HG02759 (cell line): Measurements from ENCODE around the gene POLDIP2.

ENCODE experiments used
- ATAC-seq: cut with Tn5 transposase; IDR thresholded peaks from one replicate; pipeline ENCODE4 v1.9.1; 2021; ENCODE audit warnings: mild to moderate bottlenecking, moderate library complexity; ENCODE audit not compliant: unreplicated experiment

Gene POLDIP2, protein sequence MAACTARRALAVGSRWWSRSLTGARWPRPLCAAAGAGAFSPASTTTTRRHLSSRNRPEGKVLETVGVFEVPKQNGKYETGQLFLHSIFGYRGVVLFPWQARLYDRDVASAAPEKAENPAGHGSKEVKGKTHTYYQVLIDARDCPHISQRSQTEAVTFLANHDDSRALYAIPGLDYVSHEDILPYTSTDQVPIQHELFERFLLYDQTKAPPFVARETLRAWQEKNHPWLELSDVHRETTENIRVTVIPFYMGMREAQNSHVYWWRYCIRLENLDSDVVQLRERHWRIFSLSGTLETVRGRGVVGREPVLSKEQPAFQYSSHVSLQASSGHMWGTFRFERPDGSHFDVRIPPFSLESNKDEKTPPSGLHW

DNA sequence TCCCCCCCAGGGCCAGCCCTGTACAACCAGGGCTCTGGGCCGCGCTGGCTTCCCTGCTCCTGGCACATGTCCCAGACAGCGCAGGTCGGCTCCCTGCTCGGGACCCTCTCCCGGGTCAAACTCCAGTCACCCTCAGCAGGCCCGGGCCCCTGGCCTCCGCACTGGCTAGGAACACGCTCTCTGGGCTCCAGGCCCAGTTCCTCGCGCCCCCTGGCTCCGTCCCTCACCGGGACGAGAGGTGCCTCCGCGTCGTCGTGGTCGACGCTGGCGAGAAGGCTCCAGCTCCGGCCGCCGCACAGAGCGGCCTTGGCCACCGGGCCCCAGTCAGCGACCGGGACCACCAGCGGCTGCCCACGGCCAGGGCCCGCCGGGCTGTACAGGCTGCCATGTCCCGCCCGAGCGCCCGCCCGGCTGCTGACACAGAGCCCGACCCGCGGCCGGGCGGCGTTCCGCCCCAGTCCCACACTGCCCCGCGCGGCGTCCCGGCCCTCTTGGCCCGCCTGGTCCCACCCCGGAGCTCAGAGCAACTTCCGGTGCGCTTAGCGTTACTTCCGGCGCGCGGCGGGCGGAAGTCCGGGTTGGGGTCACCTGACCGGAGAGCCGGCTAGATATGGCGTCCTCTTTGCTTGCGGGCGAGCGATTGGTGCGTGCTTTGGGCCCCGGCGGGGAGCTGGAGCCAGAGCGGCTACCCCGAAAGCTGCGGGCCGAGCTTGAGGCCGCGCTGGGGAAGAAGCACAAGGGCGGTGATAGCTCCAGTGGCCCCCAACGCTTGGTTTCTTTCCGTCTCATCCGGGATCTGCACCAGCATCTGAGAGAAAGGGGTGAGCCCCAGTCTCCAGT, at the start of gene POLDIP2:
Gene POLDIP2, minus strand, starts transcription at position 467 of the 840 bp plus-strand sequence. Its CDS starts 79 bp downstream, at position 388.
- peak; percentile 99 for ATAC-seq

DNA sequence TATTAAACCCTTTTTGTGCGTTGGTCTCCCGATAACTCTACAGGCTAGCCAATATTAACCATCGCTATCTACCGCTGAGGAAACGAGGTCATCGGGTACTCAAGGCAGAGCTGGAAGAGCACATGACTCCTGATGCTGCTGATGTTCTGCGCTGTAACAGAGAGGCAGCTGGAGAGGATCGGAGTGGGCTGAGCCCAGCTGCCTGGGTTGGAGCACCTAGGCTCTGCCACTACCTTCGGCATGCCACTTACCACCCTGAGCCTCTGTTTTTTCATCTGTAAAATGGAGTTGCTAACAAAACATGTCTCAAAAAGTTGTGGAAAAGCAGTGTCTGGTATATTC, 49.1 kb upstream of the POLDIP2 start:
- peak; percentile 15 for ATAC-seq

DNA sequence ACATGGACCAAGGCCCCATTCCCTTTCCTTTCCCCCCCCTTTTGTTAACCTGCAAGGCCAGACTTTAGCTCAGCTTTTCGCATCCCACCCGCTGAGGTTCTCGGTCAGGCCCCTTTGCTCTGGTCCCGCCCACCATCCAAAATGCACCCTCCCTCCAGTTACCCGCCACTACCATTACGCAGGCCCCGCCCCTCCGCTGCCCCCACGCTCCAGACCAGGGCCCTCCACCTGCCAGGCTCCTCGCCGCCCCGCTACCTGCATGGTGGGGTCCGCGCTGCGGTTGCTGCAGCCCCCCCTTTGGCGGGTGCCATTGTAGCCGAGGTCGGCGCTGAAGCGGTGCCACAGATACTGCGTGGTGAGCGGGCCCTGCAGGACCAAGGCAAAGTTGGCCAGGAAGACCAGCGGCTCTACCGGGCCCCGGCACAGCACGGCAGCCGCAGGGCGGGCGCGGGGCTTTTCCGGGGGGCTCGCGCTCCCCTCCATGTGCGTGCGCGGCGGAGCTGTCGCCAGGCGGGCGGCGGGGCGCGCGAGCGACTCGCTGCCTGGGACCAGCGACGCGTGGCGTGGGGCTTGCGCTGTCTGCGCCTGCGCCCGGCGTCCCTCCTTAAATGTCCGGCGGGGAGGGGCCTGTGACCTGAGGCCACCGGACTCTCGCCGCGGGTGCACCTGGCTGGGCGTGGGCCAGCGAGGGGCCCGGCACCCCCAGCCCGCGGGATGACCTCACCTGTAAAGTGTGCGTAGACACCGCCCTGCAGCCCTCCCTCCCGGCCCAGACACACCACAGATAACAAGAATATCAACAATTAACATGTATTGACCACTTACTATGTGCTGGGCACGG, 48.5 kb upstream of the POLDIP2 start, which contains the start of gene SLC46A1:
Gene SLC46A1, minus strand, starts transcription at position 581 of the 841 bp plus-strand sequence. Its CDS starts 98 bp downstream, at position 483.
- peak; percentile 80 for ATAC-seq

DNA sequence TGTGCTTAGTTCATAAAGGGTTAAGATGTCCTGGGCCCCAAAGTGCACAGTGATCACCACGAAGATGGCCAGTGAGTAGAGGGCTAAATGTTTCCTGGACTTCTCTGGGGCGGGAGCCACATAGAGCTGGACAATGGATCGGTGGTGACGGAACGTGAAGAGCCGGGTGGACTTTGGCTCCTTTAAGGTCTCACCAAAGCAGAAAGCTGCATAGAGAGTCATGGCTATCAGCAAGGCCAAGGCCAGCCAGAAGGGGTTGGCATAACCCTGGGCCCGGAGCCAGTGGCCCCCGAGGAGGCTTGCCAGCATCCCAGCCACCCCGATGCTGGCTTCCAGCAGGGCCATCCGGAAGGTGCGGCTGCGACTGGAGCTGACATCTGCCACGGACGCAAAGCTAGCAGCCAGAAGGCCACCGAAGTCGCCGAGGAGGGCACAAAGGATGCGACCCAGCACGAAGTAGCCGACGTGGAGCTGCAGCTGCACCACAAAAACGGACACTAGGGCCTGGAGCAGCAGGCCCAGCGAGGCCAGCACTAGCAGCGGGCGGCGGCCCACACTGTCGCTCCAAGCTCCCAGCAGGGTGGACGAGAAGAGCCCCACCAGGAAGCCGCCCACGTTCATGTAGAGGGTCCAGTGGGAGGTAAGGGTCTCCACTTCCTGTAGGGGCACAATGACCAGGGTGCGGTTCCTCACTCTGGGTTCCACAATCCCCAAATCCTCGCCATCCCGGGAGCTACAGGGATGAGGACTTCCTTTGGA, 47.7 kb upstream of the POLDIP2 start:
- no peak for ATAC-seq

DNA sequence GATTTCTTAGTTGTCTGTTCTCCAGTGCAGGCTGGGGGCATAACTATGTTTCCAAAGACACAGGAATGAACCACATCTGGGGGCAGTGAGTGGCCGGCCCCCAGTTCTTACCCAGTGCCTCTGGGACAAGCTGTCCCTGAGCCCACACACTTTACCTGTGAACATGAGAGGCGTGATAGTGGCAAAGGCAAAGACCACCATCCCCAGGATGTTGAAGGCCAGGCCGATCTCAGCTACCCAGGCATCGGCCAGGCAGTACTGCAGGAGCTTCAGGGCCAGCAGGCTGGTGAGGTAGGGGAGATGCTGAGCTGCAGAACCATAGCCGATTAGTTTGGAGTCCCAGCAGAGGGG, 47.1 kb upstream of the POLDIP2 start:
- ATAC-seq, result no peak

DNA sequence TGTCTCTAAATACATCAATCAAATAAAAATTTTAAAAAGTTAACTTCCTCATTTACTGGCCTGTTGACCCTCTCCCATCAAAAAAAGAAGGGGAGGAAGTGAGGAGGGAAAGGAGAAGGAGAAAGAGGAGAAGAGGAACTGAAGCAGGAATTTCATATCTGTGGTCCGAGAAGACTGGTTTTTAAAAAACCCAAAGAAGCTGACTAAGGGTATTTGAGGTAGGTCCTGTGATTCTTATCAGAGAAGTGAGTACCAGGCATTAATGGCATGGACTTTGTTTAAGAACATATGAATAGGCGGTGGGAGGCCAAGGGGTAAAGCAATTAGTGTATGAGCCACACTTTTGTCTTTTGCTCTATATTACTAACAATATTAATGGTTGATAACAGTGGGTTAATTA, 46.7 kb upstream of the POLDIP2 start:
- no peak for ATAC-seq

DNA sequence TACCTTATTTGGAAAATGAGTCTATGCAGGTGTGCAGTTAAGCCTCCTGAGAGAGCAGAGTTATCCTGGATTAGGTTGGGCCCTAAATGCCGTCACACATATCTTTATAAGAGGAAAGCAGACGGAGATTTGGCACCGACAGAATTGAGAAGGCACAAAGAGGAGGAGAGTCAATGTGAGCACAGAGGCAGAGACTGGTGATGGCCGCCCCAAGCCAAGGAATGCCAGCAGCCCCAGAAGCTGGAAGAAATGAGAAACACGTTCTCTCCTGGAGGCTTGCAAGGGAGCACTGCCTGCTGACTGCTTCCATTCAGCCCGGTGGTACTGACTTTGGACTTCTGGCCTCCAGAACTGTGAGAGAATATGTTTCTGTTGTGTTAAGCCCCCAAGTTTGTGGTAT, 45.5 kb upstream of the POLDIP2 start:
- no peak for ATAC-seq

DNA sequence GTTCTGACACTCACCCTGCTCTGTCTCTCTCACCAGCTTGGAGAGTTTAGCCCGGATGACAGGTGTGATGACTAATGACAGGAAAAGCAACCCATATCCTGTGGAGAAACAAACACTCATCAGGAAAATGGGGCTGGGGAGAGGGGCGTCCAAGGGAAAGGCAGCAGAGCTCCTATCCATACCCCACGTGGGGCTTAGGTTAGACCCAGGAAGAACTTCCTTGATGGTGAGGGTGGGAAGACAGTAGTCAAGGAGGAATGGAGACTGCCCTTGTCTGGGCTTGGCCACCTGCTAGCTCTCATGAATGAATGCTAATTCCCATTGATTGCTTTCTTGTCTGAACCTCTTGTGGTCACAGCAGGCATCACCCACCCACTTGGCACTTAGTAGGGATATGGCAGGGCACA, 44.9 kb upstream of the POLDIP2 start:
- ATAC-seq, result no peak

DNA sequence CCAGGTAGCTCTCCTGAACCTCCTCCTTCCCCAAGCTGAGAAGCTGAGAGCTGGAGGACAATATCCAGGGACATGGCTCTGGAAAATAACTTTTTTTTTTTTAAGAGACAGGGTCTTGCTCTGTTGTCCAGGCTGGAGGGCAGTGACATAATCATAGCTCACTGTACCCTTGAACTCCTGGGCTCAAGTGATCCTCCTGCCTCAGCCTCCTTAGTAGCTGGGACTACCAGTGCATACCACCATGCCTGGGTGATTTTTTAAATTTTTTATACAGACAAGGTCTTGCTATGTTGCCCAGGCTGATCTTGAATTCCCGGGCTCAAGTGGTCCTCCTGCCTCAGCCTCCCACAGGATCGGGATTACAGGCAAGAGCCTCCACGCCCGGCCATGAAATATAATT, 42.5 kb upstream of the POLDIP2 start:
- no peak for ATAC-seq

DNA sequence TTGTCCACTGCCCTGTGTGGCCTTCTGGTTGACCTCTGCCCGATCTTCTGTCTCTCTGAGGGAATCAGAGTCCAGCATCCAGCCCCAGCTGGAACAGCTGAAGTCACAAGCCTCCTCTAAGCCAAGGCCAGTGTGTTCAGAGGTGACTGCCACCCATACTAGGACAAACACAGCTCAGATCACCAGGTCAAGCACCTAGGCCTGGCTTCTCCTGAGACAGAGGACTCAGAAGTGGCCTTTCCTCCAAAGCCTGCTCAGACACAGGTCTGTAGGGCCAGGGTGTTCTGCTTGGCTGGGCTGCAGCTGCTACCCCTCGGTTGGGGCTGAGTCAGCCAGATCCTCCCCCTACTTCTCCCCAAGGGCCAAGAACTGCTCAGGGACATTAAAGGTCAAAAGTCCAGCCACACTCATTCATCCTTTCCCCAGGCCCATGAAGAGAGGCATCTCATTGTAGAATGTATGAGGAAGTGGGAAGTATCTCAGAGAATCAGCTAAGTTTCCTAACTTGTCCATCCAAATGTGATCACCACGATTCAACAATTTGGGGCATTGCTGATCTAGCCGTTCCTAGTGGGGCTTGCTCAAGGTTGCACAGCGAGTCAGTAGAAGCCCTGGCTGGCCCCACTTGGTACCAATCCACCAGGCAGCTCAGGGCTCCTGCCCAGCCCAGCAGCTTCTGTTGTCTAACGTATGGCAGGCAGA, 41.1 kb upstream of the POLDIP2 start:
- peak; percentile 71 for ATAC-seq

DNA sequence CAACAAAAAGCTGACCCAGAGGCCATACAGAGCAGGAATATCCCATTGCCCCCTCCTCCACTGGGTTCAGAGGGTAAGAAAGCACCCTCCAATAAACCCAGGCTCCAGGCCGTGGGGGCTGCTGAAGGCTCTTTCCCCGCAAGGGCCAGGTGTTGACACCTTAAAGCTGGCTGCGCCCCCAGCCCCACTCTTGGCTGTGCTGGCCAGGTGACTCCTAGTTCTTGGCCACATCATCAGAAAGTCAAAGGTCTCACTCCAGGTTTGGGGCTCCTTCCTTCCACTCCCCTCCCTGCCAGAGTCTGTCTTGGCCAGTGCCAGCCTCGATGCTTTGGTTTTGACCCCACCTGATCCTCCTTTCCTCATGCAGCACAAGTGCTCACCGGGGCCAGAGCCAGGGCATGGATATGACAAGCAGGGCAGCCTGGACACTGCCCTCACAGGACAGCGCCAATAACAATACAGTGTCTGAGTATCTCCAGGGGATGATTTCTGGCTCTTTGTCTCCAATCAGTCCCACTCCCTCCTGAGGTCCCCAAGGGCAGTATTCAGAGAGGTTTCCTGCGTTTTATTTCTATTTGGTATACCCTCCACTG, 40.5 kb upstream of the POLDIP2 start:
- no peak for ATAC-seq

DNA sequence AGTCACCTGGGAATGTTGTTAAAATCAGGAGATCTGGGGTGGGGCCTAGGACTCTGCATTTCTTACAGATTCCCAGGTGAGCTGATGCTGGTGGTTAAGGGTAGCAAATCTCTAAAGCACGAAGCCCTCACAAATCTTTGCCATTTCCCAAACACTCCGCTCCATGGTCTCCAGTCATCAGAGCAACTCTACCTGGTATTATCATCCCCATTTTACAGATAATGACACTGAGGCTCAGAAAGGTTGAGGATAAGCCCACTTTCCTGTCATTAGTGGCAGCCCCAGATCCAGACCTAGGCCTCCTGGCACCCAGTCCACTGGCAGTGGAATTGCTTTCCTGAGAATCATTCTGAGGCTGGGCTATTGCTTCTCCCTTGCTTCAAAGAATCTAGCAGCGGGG, 39.9 kb upstream of the POLDIP2 start:
- no peak for ATAC-seq

DNA sequence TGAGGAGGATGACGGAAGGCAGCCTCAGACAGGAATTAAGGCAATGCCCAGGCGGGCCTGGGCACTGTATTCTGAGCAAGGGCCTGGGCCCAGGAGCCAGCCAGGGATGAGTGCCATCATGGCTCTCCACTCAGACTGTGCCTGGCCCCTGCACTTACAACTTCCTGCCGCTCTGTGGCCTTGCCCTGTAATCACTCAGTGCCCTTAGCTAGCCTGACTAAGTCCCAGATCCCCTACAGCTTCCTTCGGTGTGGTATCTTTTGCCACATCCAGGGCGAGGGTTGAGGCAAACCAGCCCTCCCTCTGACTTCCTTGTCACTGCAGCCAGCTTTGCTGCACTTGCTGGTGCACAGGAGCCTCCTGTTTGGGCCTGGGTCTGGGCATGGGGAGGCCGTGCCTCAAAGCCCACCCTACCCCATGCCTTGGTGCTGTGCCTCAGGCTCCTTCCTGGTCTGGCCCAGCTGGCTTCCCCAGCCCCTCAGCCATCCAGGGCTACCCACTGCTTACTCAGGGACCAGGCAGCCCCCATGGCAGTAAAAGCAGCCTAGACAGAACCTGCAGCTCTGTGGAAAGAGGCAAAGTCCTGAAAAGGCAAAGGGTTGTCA, 39.4 kb upstream of the POLDIP2 start:
- no peak for ATAC-seq

DNA sequence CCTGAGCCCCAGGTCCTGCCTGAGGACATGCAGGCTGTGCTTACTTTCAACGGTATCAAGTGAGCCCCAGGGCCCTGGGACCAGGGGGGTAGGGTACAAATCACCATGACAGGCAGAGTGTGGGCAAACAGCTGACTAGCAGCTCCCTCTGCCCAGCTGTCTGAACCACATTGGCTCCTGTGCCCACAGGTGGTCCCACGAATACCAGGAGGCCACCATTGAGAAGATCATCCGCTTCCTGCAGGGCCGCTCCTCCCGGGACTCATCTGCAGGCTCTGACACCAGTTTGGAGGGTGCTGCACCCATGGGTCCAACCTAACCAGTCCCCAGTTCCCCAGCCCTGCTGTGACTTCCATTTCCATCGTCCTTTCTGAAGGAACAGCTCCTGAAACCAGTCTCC, 38.6 kb upstream of the POLDIP2 start:
- ATAC-seq, result no peak

DNA sequence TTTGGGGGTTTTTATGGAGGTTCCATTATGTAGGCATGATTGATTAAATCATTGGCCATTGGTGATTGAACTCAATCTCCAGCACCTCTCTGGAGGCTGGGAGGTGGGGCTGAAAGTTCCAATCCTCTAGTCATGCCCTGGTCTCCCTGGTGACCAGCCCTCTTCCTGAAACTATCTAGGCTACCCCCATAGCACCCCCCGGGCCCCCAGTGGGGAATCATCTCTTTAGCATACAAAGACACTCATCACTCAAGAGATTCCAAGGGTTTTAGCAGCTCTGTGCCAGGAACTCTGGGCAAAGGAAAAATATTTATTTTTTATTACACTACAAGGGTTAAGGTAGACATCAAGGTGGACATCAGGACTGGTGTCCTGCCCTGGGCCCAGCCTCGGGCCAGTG, 38.1 kb upstream of the POLDIP2 start:
- ATAC-seq, result no peak

DNA sequence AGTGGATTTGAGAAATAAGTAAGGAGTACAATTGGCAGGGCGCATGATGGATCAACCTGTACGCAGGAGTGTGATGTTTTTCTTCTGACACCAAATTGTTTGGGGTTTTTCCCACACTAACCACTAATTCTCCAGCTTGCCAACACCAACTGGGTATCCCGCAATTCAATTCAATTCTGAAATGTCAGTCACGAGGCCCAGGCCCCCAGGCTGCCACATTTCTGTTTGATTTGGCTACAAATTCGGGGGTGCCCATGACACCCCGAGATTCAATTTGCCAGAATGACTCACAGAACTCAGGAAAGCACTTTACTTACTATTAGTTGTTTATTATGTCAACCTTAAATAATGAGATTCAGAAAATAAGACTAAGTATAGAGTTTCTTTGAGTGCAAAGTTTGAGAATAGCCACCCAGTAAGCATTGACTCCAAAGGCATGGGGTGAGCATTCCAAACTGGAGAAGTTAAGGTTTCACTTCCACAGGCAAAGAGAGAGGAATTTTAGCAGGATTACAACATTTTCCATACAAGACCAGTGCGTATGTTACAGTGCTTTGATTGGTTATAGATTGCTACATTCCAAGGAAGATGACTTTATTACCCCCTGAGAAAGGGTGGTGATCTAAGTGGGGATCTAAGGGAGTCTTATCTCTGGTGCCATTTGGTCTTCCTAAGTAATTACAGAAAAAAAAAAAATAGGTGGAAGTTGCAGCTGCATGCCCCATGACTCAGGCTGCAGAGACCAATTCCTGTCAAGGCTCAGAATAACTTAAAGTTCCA, 37.2 kb upstream of the POLDIP2 start:
- ATAC-seq, result no peak

DNA sequence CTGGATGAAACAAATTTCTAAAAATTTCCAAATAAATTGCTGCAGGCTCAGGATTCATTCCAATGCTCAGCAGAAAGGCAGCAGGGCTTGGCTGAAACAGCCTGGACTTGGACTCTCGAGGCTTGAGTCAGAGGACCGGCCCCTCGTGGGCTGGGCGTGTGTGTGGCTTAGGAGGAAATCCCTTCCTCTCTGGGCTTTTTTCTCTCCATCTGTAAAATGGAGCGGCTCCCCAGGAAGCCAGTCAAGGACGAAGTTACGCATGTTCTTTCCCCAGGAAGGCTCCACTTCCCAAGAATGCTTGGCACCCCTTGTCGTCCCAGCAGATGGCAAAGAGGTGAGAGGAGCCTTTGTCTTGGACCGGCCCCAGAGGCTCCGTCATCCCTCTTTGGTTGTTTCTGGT, 35.2 kb upstream of the POLDIP2 start:
- no peak for ATAC-seq

DNA sequence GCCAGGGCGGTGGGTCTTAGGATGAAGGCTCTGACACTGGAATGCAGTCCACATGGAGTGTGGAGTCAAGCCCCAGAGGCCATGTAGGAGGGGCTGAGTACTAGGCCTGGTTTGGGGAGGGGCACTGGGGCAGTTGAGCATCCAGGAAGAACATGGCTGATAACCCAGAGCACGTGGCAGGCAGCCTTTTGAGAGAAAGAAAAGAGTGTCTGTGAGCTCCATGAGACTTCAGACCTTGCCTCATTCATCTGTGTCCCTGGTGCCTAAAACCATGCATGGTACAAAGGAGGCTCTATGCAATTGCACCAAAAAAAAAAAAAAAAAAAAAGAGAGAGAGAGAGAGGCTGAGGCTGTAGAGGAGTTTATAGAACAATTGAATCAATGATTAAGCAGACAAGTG, 34.1 kb upstream of the POLDIP2 start:
- no peak for ATAC-seq
